RKO (cell line): ENCODE results near the gene SHE.
"Not testable (repeated sequence)": the region's sequence is repeated elsewhere in the genome, so short reads cannot be mapped to it uniquely, and the experiment has no call there.

Source experiments
- DNase-seq: peaks from one replicate; pipeline ENCODE4 v3.0.0-alpha.2; 2016; ENCODE audit warnings: low spot score

The SHE gene

DNA sequence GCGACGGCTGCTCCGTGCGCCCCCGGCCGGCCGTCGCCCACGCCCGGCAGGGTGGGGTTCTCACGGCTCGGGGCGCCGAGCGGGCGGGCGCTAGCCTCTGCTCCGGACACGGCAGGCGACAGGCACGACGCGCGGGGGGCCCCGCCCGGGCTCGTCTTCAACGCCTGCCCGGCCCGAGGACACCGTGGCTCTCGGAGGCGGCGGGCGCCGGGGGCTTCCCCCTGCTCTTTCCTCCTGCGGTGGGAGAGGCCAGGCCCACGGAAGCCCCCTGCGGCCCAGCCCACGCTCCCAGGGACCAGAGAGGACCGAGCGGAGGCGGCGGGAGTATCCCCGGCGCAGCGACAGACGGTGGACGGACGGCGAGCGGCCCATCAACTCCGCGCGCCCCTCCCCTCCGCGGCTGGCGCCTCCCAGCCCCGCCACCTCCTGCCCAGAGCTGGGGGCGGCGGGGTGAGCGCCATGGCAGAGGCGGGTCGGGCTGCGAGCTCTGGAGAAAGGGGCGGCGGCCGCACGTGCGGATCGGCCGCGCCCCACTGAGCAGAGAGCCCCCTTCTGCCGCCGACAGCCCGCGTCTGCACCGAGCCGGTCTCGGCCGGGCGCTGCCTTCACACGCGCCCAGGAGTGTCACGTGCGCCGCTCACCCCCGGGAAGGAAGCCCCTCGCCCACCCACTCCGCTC, at the start of gene SHE, which contains the start of gene TDRD10:
Gene SHE, minus strand, starts transcription at position 347 of the 678 bp plus-strand sequence. CDS start 386 bp downstream, outside the sequence.
Gene TDRD10, plus strand, starts transcription at position 154 of the 678 bp plus-strand sequence. CDS start 4,685 bp downstream, outside the sequence.
- DNase-seq = no peak

DNA sequence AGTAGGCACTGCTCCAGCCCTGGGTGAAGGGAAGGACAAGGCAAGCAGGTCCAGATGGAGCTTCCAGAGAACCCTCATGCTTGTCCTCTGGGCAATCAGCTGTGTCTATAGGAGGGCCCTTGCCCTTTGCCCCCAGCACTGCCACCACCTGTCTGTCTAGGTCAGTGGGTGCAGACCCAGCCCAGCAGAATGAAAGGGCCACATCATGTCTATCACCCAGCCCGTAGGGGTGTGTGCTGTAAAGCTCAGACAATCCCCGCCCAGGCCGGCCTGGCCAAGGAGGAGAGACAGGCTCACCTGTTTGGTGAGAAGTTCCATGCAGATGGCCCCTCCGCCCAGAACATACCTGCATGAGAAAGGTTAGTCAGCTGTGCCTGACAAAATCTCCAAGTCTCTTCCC, 49.3 kb upstream of the SHE start:
- no peak for DNase-seq

- DNase-seq = no peak
Observed at GRCh38 chr1:154550657-154551056, 48.4 kb upstream of the SHE start.

- no peak for DNase-seq
Observed at GRCh38 chr1:154550070-154550469, 47.9 kb upstream of the SHE start.

DNA sequence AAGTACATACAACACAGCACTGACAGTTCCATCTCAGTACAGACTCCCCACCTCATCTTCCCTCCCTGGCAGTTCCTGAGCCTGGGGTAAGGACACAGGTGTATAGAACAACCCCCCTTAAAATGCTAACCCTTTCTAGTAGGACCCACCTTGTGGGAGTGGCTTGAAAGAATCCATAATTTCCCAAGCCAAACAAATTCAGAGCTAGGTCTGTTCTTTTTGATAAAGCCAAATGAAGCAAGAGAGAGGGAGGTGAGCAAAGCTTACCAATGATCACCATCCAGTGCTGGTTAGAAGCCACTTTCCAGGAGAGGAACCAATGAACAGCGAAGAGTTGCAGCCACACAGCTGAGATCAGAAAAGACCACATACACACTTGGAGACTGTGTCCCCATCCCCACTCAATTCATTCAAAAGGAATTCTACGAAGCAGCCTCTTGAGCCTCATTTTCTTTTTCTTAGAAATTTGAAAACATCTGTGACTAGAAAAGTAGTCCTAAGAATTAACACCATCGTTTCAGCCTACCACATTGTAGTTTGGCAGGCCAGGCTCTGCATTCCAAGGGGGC, 47.1 kb upstream of the SHE start:
- DNase-seq = no peak

GRCh38 chr1:154548028-154548427, 45.8 kb upstream of the SHE start:
- DNase-seq = no peak

GRCh38 chr1:154547105-154547732, 45.0 kb upstream of the SHE start:
- no peak for DNase-seq

GRCh38 chr1:154546264-154547063, 44.3 kb upstream of the SHE start:
- peak; percentile 66 for DNase-seq

GRCh38 chr1:154541231-154541630, 39.0 kb upstream of the SHE start:
- no peak for DNase-seq

DNA sequence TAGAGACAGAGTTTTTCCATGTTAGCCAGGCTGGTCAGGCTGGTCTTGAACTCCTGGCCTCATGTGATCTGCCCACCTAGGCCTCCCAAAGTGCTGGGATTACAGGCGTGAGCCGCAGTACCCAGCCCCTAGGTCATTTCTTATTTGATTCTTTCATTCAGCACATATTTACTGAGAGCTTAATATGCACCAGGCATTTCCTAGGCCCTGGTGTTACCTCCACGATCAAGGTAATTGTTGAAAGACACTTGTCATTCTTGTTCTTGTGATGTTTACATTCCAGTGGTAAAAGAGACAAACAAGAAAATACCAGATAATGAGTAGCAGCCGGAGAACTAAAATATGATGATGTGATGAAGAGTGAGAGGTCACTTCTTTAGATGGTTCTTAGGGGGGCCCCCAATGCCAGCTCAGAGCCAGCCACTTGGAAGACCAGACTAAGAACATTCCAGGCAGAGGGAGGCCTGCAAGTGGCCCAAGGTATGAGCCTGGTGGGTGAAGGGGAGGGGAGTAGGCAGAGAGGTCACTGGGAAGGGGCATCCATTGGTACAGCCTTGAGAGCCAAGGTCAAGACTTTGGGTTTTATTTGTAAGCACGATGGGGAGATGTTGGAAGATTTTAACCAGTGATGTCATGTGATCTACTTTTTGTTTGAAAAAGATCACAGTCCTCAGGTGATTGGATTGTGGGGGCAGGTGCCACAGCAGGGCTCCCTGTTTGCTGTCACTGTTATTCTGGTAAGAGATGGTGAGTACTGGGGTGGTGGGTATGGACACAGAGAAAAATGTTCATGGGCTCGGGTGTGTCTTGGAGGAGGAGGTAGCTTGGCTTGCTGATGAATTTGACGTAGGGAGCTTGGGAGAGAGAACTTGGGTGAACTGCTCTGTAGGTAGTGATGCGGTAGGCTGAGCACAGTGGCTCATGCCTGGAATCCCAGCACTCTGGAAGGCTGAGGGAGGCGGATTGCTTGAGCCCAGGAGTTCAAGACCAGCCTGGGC, 37.6 kb upstream of the SHE start:
- no peak for DNase-seq

GRCh38 chr1:154536570-154536969, 34.4 kb upstream of the SHE start:
- DNase-seq = no peak

- DNase-seq = peak; percentile 43
Observed at GRCh38 chr1:154533952-154534844, 32.0 kb upstream of the SHE start.

GRCh38 chr1:154531950-154532349, 29.7 kb upstream of the SHE start:
- not testable (repeated sequence) for DNase-seq

GRCh38 chr1:154529308-154529707, 27.1 kb upstream of the SHE start:
- DNase-seq = no peak

DNA sequence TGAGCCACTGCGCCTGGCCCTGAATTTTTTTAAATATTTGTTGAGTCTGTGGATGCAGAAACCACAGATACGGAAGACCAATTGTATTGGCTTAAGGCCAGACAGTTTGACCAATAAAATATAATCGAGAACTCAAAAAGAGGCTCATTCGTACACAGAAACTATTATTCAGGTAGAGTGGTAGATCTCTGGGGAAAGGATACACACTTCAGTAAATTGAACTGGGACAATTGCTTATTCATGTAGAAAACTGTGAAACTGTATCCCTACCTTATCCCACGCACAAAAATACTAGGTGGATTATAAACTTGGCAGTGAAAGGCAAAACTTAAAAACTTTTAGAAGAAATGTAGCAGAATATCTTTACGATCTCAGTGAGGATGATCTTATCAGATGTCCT, 25.0 kb upstream of the SHE start:
- DNase-seq = no peak

- no peak for DNase-seq
Observed at GRCh38 chr1:154524881-154525280, 22.7 kb upstream of the SHE start.

DNA sequence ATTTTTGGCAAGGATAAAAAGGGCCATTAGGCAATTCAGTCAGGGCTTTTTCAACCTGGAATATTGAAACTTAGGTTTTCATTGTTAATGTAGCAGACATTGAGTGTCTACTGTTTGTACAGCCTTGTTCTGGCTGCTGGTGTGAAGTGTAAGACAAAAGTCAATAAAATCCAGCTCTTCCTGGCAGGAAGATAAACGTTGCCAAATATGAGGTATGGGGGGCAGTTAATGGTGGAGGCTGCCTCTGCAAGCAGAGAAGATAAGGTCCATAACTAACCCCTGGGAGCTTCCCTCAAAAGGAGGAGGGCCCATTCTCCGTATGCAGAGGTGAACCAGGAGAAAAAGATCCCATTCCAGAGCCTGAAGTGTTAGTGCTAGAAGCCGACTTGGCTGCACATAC, 19.5 kb upstream of the SHE start:
- DNase-seq = no peak

DNA sequence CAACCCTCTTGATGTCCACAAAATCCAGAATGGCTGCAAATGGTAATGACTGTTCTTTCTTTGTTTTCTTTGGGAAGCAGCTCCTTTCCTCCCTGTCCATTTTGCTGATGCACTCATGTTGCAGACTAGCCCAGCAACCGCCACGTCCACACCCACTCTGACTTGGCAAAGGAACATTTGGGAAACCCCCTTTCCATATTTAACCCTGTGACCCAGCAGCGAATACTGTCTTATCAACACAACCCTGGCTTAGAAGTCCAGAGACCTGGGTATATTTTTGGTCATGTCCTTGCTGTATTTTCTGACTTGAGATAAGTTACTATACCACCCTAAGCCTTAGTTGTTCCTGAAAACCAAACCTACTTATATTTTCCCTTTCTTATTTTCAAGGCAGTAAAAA, 18.1 kb upstream of the SHE start:
- no peak for DNase-seq

GRCh38 chr1:154519591-154519991, 17.4 kb upstream of the SHE start:
- no peak for DNase-seq

DNA sequence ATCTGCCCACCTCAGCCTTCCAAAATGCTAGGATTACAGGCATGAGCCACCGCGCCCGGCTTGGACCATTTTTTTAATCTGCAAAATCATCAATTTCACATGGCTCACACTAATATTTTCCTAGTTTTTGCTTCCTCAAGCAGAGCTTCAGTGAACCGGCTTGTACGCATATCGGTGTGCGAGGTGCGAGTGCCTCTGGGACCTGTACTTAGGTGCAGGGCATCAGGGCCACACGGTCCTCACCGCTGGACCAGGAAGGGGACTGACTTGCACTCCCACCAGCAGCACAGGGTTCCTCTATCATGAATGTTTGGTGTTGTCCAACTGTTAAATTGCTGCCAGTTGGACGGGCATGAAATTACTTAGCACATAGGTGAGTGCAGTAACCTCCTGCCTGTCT, 15.4 kb upstream of the SHE start:
- DNase-seq = no peak
